ENCODE data around the gene NFILZ.
"Not testable (repeated sequence)": the region's sequence is repeated elsewhere in the genome, so short reads cannot be mapped to it uniquely, and the experiment has no call there.

NFILZ gene

DNA sequence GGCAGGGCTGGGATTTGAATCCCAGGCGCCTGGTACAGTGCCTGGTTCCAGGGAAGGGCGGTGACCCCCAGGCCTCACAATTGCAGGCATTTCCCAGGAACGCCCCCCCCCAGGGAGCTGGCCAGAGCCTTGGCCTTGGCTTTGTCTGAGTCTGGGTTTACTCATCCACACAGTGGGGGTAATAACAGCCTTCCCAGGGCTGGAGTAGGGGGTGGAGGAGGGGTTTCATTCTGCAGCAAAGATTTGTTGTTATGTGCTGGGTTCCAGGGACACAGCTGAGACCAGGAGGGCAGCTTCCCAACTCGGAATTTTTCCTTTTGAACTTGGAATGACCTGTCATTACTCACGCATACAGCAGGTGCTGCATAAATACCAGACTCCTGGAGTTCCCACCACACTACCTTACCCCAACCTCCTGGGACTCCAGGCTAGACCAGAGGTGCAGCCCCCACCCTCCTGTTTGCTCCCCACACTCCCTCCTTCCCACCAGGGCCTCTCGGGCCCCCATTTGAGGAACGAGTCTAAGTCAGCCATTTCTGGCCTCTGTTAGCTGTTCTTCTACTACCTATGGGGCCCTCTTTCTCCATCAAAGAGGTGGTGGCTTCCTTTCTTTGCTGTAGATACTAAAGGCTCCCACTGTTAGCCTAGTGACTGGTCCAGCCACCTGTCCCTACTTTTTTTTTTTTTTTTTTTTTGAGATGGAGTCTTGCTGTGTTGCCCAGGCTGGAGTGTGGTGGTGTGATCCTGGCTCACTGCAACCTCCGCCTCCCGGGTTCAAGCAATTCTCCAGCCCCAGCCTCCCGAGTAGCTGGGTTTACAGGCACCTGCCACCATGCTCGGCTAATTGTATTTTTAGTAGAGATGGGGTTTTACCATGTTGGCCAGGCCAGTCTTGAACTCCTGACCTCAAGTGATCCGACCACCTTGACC, 18.3 kb upstream of the NFILZ start:
- no peak for DNase-seq

GRCh38 chr19:8612807-8613171, 17.6 kb upstream of the NFILZ start:
- no peak for DNase-seq

GRCh38 chr19:8614455-8614854, 16.0 kb upstream of the NFILZ start:
- no peak for DNase-seq

DNA sequence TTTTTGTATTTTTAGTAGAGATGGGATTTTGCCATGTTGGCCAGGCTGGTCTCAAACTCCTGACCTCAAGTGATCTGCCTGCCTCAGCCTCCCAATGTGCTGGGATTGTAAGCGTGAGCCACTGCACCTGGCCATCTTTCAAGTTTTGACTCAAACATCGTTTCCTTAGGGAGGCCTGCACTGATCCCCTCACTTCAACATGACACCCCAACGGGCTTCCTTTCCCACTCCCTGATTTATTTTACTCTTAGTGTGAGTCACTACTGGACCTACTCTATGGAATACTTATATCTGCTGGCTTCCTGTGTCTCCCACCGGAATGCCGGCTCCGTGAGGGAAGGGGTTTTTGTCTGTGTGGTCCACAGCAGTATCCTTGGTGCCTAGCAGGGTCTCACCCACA, 15.4 kb upstream of the NFILZ start:
- no peak for DNase-seq

- DNase-seq, result no peak
Measured at GRCh38 chr19:8615813-8616596, 14.4 kb upstream of the NFILZ start.

DNA sequence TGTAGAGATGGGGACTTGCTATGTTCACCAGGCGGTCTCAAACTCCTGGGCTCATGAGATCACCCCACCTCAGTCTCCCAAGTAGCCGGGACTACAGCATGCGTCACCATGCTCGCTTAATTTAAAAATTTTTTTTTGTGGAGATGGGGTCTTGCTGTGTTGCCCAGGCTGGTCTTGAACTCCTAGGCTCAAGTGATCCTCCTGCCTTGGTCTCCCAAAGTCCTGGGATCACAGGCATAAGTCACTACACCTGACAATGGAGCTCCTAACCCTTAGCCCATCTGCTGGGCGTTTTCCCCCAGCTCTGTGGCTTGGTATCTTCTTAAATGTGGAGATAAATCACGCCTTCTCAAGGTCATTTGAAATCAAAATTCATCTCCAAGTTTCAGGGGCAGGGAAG, 13.6 kb upstream of the NFILZ start:
- DNase-seq, result no peak

GRCh38 chr19:8617325-8617724, 13.1 kb upstream of the NFILZ start:
- DNase-seq, result not testable (repeated sequence)

DNA sequence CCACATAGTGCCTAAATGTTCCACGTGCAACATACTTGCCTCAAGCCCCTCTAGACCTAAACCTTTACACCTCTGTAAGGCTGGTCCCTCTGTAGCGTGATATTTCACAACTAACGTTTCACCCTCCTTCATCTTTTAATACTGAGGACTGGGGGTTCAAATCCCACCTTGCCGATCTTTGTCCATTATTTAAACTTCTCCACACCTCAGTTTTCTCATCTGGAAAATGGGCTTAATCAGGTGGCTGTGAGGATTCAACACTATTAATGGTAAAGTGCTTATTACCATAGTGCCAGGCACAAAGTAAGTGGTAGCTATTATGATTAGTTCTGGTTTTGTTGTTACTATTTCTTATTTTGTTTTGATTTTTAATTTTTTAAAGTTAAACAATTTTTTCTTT, 12.4 kb upstream of the NFILZ start:
- no peak for DNase-seq

- no peak for DNase-seq
Measured at GRCh38 chr19:8618751-8619150, 11.7 kb upstream of the NFILZ start.

- not testable (repeated sequence) for DNase-seq
Measured at GRCh38 chr19:8622886-8623285, 7.5 kb upstream of the NFILZ start.

GRCh38 chr19:8626842-8627241, 3.6 kb upstream of the NFILZ start:
- no peak for DNase-seq

- no peak for DNase-seq
Measured at GRCh38 chr19:8629184-8629583, 1.2 kb upstream of the NFILZ start.

DNA sequence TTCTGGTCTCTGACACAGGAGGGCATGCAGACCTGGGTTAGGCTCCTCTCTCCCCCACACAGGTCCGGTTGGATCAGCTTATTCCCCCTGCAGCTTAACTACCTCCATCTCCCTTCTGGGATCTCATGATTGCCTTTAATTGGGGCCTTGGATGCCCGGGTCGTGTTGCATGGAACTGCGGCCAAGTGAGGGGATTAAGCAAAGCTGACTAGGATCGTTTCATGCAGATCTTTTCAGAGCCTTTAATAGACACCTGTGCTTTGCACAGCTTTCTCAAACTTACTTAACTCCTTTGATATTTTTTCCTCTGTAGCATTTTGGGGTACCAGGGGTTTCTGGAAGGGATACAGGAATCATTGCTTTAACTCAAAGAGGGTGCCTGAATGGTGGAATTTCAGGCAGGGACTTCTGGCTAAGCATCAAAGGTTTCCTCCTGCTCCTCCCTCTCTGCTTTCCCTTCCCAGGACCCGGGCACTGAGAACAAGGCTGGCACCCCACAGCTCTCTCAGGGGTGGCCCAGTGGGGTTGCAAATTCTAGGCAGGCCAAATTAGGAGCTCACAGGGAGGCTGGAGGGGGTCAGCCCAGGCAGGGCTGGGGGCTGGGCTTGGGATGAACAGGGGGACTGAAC, 477 bp downstream of the NFILZ start:
- no peak for DNase-seq

DNA sequence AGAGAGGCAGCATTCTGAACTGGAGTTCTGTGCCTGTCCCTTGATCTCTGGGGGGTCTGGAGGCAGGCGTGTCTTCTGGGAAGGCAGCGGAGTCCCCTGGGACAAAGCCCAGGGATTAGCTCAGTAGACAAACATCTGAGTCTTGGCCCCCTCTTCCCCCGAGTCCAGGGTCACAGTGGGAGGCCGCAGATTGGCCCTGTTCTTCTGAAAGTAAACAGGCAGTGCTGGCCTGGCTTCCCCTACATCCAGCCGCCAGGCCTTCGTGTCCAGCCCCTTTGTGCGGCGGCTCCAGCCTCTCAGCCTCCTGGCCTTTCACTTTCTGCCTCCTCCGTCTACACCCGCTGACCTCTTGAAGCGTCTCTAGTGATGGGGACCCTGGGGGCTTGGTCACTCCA, 989 bp downstream of the NFILZ start:
- DNase-seq, result no peak

DNA sequence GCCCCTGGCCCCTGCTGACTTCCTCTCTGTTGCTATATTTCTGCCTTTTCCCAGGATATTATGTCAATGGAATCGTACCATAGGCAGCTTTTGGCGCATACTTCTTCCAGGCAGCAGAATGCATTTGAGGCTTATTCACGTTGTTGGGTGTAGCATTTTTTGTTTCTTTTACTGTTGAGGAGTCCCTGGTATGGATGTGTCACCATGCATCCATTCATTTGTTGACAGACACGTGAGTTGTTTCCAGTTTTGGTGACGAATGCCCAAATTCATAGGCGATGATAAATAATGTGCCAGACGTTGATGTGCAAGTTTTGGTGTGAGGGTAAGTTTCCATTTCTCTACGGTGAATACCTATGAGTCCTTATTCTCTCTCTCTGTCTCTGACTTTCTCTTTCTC, 5.0 kb downstream of the NFILZ start:
- no peak for DNase-seq

- DNase-seq, result not testable (repeated sequence)
Measured at GRCh38 chr19:8637070-8637469, 6.6 kb downstream of the NFILZ start.

GRCh38 chr19:8638078-8638619, 7.7 kb downstream of the NFILZ start:
- no peak for DNase-seq

DNA sequence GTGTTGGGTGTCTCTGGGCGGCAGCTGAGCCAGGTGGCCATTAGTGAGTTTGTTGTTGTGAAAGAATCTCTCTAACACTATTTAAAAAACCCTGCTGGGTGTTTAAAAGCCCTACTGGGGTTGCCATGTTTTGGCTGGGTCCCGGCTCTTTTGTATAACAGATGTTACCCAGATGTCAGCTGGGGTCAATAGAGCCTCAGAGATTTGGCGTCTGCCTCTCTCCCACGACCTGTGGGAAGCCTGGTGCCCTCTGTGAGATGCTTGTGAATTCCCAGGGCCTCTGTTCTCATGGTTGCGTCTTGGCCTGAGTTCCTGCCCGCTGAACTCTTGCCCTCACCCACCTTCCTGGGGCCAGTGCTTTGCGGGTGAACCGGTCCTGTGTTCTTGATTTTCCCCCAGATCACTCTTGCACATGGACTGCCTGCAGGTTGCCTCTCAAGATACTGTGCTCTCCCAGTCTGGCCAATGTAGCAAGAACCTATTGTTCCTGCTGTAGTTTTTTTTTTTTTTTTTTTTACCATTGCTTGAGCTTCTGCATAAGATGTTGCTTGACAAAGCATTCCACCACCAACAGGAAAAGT, 9.5 kb downstream of the NFILZ start:
- no peak for DNase-seq

DNA sequence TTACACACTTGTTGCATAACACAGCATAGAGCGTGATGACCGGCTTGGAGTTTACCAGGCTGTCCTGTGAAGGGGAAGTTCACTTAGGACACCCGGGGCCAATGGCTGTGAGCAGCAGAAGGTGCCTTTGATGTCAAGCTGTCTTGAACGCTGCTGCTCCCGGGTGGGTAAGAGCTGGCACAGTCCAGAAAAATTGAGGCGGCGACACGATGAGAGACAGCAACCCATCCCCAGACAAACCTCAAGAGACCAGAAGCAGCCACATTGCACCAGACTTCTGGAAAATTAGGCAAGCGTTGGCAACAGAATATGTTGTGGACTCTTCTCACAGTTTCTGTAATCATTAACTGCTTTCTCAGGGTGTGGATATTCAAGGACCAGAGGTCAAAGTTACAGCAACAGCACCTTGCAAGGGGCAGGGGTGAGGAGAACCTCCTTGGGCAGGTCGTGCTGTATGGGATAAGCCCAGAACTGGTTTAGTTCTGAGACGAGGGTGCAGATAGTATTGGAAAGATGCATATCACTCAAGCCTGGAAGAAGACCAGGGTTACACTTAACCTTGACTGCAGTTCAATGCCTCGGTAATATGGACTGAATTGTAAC, 10.1 kb downstream of the NFILZ start:
- DNase-seq, result no peak

DNA sequence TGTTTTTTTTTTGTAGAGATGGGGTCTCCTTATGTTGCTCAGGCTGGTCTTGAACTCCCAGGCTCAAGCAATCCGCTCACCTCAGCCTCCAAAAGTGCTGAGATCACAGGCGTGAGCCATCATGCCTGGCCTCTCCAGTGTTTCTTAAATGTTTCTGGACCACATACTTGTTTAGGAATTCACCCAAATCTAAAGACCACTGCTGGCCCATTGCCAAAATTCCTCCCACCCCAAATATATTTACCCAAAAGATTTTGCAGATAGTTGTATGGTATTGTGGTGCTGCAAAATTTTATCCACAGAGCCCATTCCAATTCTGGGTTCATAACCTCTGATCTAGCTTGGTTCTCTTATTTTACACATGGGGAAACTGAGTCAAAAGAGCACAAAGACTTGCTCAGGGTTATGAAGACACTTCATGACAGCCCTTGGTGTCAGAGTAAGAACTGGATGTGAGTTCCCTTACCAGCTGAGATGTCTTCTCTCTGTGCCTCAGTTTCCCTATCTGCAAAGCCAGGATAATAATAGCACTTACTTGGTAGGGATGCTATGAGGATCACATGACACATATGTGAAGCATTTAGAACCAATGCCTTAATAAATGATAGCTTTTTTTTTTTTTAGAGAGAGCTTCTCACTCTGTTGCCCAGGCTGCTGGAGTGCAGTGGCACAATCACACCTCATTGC, 10.9 kb downstream of the NFILZ start:
- no peak for DNase-seq

DNA sequence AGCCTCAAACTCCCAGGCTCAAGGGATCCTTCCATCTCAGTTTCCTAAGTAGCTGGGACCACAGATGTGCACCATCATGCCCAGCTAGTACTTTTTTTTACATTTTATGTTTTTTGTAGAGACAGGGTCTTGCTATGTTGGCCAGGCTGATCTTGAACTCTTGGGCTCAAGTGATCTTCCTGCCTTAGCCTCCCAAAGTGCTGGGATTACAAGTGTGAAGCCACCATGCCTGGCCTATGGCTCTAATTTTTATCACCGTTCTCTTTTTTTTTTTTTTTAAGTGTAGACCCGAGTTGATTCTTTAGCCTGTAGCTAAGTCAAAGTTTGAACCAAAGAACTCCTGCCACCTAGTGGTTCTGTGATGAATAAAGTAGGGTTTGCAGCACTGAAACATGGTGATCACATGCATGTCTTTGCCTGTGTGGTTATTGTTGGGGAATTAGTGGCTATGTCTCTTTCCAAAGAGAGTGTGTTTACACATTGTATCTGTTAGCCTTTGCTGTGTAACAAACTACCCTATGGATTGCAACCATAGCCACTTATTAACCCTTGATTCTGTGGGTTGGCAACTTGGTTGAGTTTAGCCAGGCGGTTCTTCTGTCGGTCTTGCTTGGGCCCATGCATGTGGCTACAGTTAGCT, 11.6 kb downstream of the NFILZ start:
- no peak for DNase-seq

- no peak for DNase-seq
Measured at GRCh38 chr19:8642561-8642960, 12.1 kb downstream of the NFILZ start.
